HepG2 (cell line): ENCODE data around the gene ZFP62. TPM values are rescaled to one million over a fixed set of nuclear protein-coding genes. Genes with fewer than 3 reads are reported as not detected.
A peak's percentile ranks its signal among the peaks of the same experiment; 100 is the strongest.
"Not testable (repeated sequence)": the region's sequence is repeated elsewhere in the genome, so short reads cannot be mapped to it uniquely, and the experiment has no call there.

Experiments used
- ATAC-seq: fragments of 200-7000 bp; cut with Tn5 transposase; 3 replicates; pipeline ENCODE4 v1.9.1; 2020; ENCODE audit warnings: mild to moderate bottlenecking, moderate library complexity
- BruUV-seq: library from RNA; stranded (reverse); fragments of 400-500 nt; replicated peaks from 2 replicates; lab custom pipeline; 2021; lab: Mats Ljungman, UMichigan
- CTCF ChIA-PET: fragments of 300-600 bp; formaldehyde crosslinking; extraction: SDS; loops from one replicate; lab custom pipeline; 2021; ENCODE audit warnings: low total read pairs, inconsistent platforms, low intra/inter-chr PET ratio; lab: Yijun Ruan, JAX
- POLR2A ChIA-PET: fragments of 350-600 bp; sonication (Branson Sonifier 250); formaldehyde crosslinking; loops from one replicate; lab custom pipeline; 2020; ENCODE audit warnings: antibody characterized with exemption, inconsistent platforms; lab: Yijun Ruan, JAX
- DNase-seq: peaks from one replicate; pipeline ENCODE4 v3.0.0-alpha.2; 2015; ENCODE audit warnings: low spot score
- FAIRE-seq: peaks from 3 replicates; lab custom pipeline; 2011; peaks lifted over from hg19 to GRCh38; lab: Jason Lieb, UNC
- H2AFZ ChIP-seq: one replicate; pipeline ENCODE4 v1.6.1; 2011; ENCODE audit warnings: low read length, inconsistent platforms
- H3K27ac ChIP-seq: fragments of 300-600 bp; 3 replicates; pipeline ENCODE4 v1.8.0; 2011; ENCODE audit warnings: mixed run types, mild to moderate bottlenecking, mixed read lengths, low read length, inconsistent platforms; ENCODE audit not compliant: insufficient read depth; ENCODE audit errors: extremely low read length
- H3K27me3 ChIP-seq, 2 experiments: fragments of 200-600 bp in 1 of 2; 2 replicates in 1 of 2; 3 replicates in 1 of 2; pipeline versions ENCODE4 v1.6.0 to v1.8.0; 2011; ENCODE audit warnings: low read length in 2 of 2, mild to moderate bottlenecking in 2 of 2, moderate library complexity in 2 of 2, inconsistent platforms in 1 of 2; ENCODE audit not compliant: insufficient read depth in 2 of 2, control insufficient read depth in 1 of 2
- H3K36me3 ChIP-seq, 2 experiments: fragments of 200-600 bp in 1 of 2; replicated peaks in 1 of 2; 2 replicates in 1 of 2; 3 replicates in 1 of 2; pipeline versions ENCODE4 v1.5.1 to v1.8.0; 2011; ENCODE audit warnings: low read length in 2 of 2, inconsistent platforms in 1 of 2; ENCODE audit not compliant: insufficient read depth in 2 of 2, control insufficient read depth in 1 of 2
- H3K4me1 ChIP-seq: 2 replicates; pipeline ENCODE4 v1.5.1; 2012; ENCODE audit warnings: low read length, inconsistent platforms; ENCODE audit not compliant: insufficient read depth
- H3K4me2 ChIP-seq: 2 replicates; pipeline ENCODE4 v1.6.0; 2011; ENCODE audit warnings: low read depth, low read length, inconsistent platforms
- H3K4me3 ChIP-seq, 3 experiments: fragments of 200-600 bp in 1 of 3; sonication (generic), shearing (Covaris generic) in 1 of 3; replicated peaks in 1 of 3; 2 replicates each; pipeline ENCODE4 v1.5.1; 2011 to 2016; ENCODE audit warnings: low read length in 3 of 3, inconsistent platforms in 2 of 3, low read depth in 2 of 3, mild to moderate bottlenecking in 2 of 3, control low read depth in 1 of 3, mixed read lengths in 1 of 3; ENCODE audit not compliant: insufficient read depth in 1 of 3
- H3K79me2 ChIP-seq: one replicate; pipeline ENCODE4 v1.6.1; 2011; ENCODE audit warnings: low read length, inconsistent platforms; ENCODE audit not compliant: insufficient read depth
- H3K9ac ChIP-seq: 2 replicates; pipeline ENCODE4 v1.6.0; 2011; ENCODE audit warnings: mild to moderate bottlenecking, low read depth, low read length, inconsistent platforms; ENCODE audit not compliant: insufficient read depth
- H3K9me3 ChIP-seq: 2 replicates; pipeline ENCODE4 v1.5.1; 2012; ENCODE audit warnings: mild to moderate bottlenecking, low read length
- H4K20me1 ChIP-seq: 2 replicates; pipeline ENCODE4 v1.6.0; 2011; ENCODE audit warnings: inconsistent platforms, mild to moderate bottlenecking, low read length, moderate library complexity; ENCODE audit not compliant: insufficient read depth
- HNF4A ChIP-seq: sonication (generic); formaldehyde crosslinking; IDR thresholded peaks from 2 replicates; pipeline ENCODE4 v1.4.0; 2020; ENCODE audit warnings: missing genetic modification reagents
- NCOR1 ChIP-seq: fragments of 200-600 bp; sonication (generic); IDR thresholded peaks from 2 replicates; pipeline ENCODE4 v1.7.0; 2017; ENCODE audit warnings: antibody characterized with exemption, low read length, borderline replicate concordance
- TRIM24 ChIP-seq: sonication (generic); formaldehyde crosslinking; IDR thresholded peaks from 2 replicates; pipeline ENCODE4 v1.8.0; 2022; ENCODE audit warnings: mild to moderate bottlenecking, missing genetic modification reagents
- ZMYM2 ChIP-seq: sonication (generic); formaldehyde crosslinking; IDR thresholded peaks from 2 replicates; pipeline ENCODE4 v1.8.0; 2022; ENCODE audit warnings: mild to moderate bottlenecking, missing genetic modification reagents
- WGBS: methylation state at CpG from one replicate; pipeline ENCODE4 v1.1.6; 2017; ENCODE audit warnings: low lambda C conversion rate; 5-methylcytosine and 5-hydroxymethylcytosine counted together
- in situ Hi-C: cut with HindIII; loops from 2 replicates; pipeline ENCODE4 v1.10.0; 2017; ENCODE audit warnings: low pct_unique_long_range_greater_than_20kb; ENCODE audit not compliant: extremely low pct_ligation_motif_present
- intact Hi-C: fragments of 100-400 bp; cut with micrococcal nuclease; formaldehyde crosslinking; loops from one replicate; pipeline ENCODE4 v1.10.0; 2022; ENCODE audit not compliant: unreplicated experiment
- polyA plus RNA-seq, 8 experiments: library from polyadenylated mRNA; depleted of rRNA in 3 of 8; stranded (reverse) in 7 of 8; unstranded in 1 of 8; fragments of >200 nt; fragmentation: Illumina TruSeq in 4 of 8; extraction: Trizol in 4 of 8; gene quantifications; 2 replicates each; pipeline versions ENCODE4 v1.2.1 to v1.2.3, GENCODE V29; 2011 to 2016; ENCODE audit warnings: low read depth in 4 of 8, missing spikeins in 1 of 8, mixed read lengths in 1 of 8; ENCODE audit not compliant: insufficient read depth in 1 of 8
- total RNA-seq, 5 experiments: library from RNA; depleted of rRNA; stranded (reverse); fragments of >200 nt; fragmentation: Illumina TruSeq; extraction: Trizol; gene quantifications; 2 replicates each; pipeline ENCODE4 v1.2.3, GENCODE V29; 2016; ENCODE audit warnings: low read depth in 1 of 5

ZFP62 gene
- total and polyA plus RNA-seq, 2 of the 13 experiments (the other 11 are each of a cell fraction or from before 2014, with no cell fraction given), result 8.2 to 19.4 TPM

DNA sequence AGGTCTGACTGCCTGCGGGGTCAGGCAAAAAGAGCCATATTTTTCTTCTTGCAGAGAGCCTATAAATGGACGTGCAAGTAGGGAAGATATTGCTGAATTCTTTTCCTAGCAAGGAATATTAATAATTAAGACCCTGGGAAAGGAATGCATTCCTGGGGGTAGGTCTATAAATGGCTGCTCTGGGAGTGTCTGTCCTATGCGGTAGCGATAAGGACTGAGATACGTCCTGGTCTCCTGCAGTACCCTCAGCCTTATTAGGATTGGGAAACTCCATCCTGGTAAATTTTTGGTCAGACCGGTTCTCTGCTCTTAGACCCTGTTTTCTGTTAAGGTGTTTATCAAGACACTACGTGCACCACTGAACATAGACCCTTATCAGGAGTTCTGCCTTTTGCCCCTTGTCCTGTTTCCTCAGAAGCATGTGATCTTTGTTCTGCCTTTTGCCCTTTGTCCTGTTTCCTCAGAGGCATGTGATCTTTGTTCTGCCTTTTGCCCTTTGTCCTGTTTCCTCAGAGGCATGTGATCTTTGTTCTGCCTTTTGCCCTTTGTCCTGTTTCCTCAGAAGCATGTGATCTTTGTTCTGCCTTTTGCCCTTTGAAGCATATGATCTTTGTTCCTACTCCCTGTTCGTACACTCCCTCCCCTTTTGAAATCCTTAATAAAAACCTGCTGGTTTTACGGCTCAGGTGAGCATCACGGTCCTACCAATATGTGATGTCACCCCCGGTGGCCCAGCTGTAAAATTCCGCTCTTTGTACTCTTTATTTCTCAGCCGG, 32.1 kb downstream of the ZFP62 start:
- BruUV-seq, H3K4me3 ChIP-seq, DNase-seq, H3K27me3 ChIP-seq, CTCF ChIA-PET, H3K79me2 ChIP-seq, in situ Hi-C loops, H3K27ac ChIP-seq, H3K4me2 ChIP-seq, H3K36me3 ChIP-seq, POLR2A ChIA-PET, intact Hi-C loops, H3K9ac ChIP-seq, H4K20me1 ChIP-seq, H2AFZ ChIP-seq, ATAC-seq, FAIRE-seq: not testable (repeated sequence)
- Histone ChIP-seq H3K9me3 (peaks cover 14% of the 10 kb centered on the region; the same call in 1 of the 2 replicates), H3K4me1 (peaks cover 28% of the 10 kb centered on the region)
- WGBS, result 76% methylated on average over 13 of the region's 13 CpGs
- TF ChIP-seq HNF4A (CRISPR knock-in tag) (peak; percentile 50; the same call in 1 of the 2 replicates), ZMYM2 (CRISPR knock-in tag) (peak; percentile 52; the same call in 1 of the 2 replicates), NCOR1 (peak; percentile 90), TRIM24 (CRISPR knock-in tag) (peak; percentile 68; the same call in 1 of the 2 replicates)

DNA sequence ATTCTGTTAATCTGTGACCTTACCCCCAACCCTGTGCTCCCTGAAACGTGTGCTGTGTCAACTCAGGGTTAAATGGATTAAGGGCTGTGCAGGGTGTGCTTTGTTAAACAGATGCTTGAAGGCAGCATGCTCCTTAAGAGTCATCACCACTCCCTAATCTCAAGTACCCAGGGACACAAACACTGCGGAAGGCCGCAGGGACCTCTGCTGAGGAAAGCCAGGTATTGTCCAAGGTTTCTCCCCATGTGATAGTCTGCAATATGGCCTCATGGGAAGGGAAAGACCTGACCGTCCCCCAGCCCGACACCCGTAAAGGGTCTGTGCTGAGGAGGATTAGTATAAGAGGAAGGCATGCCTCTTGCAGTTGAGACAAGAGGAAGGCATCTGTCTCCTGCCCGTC, 33.7 kb downstream of the ZFP62 start:
- H2AFZ ChIP-seq, H3K4me3 ChIP-seq, FAIRE-seq, H3K27ac ChIP-seq, H3K9ac ChIP-seq, H3K4me2 ChIP-seq, CTCF ChIA-PET, H3K27me3 ChIP-seq, DNase-seq, ATAC-seq, H3K36me3 ChIP-seq, in situ Hi-C loops, H3K79me2 ChIP-seq, H4K20me1 ChIP-seq, BruUV-seq, intact Hi-C loops: not testable (repeated sequence)
- POLR2A ChIA-PET, result interaction anchor here (1.2 to 4.5 kb wide), 2 partner anchors 10 to 16 kb away, joined by 3 to 22 read pairs; no protein-coding TSS in a partner anchor
- 71% methylated on average over 4 of the region's 7 CpGs for WGBS
- peaks cover 14% of the 10 kb centered on the region; the same call in 1 of the 2 replicates for H3K9me3 ChIP-seq
- peaks cover 28% of the 10 kb centered on the region for H3K4me1 ChIP-seq
